MM.1S (cell line): ENCODE measurements around the gene SFXN5.

ENCODE experiments used
- EZH2 ChIP-seq: fragments of 300-600 bp; sonication (generic); optimal IDR thresholded peaks from 2 replicates; pipeline ENCODE3; 2017; ENCODE audit warnings: low read depth, mild to moderate bottlenecking, antibody characterized with exemption, low read length, mixed read lengths
- EZH2phosphoT487 ChIP-seq: fragments of 300-600 bp; sonication (generic); IDR thresholded peaks from 2 replicates; pipeline ENCODE4 v1.6.1; 2018; ENCODE audit warnings: antibody characterized with exemption, low read length
- TF ChIP-seq, protein P1 (sequence below): fragments of 300-600 bp; sonication (generic); IDR thresholded peaks from 2 replicates; pipeline ENCODE4 v1.5.1; 2016; ENCODE audit warnings: antibody characterized with exemption, low read length, mixed read lengths

DNA sequence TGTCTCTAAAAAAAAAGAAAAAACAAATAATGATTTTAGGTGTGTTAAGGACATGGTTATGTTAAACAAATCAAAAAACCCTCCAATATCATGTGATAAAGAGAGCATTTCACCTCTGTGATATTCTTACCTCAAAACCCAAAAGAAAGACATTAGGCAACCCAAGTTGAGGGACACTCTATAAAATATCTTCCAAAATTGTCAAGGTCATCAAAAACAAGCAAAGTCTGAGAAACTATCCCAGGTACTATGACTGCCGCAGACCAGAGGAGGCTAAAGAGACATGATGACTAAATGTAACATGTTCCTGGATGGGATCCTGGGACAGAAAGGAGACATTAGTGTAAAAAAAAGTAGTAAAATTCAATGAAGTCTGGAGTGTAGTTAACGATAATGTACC lies 4.5 kb downstream of the SFXN5 start:
- TF ChIP-seq, protein P1, sequence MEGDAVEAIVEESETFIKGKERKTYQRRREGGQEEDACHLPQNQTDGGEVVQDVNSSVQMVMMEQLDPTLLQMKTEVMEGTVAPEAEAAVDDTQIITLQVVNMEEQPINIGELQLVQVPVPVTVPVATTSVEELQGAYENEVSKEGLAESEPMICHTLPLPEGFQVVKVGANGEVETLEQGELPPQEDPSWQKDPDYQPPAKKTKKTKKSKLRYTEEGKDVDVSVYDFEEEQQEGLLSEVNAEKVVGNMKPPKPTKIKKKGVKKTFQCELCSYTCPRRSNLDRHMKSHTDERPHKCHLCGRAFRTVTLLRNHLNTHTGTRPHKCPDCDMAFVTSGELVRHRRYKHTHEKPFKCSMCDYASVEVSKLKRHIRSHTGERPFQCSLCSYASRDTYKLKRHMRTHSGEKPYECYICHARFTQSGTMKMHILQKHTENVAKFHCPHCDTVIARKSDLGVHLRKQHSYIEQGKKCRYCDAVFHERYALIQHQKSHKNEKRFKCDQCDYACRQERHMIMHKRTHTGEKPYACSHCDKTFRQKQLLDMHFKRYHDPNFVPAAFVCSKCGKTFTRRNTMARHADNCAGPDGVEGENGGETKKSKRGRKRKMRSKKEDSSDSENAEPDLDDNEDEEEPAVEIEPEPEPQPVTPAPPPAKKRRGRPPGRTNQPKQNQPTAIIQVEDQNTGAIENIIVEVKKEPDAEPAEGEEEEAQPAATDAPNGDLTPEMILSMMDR, result no peak
- TF ChIP-seq EZH2 (no peak), EZH2phosphoT487 (no peak)
